ENCODE data around the gene MLANA. TPM values are rescaled to one million over a fixed set of nuclear protein-coding genes. Genes with fewer than 3 reads are reported as not detected.

Gene MLANA
- total RNA-seq, 1 donor from 2014 or later = not detected

DNA sequence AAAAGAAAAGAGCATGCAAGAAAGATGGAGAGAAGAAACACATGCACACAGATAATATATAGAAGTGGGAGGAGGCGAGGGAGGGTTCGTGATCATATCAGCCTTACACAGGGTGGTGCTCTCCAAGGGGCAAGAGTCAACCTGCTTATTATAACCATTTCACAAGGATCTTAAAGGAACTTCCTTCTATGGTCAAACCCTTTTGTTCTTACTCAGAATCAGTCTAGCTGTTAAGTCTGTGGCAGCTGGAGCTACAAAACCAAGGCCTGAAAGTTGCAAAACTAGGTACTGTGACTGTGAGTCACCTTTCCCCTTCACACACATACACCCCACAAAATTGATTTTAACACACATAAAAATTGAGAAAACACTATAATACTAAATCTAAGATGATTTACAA is 39.2 kb upstream of the MLANA start:
- Mint-ChIP-seq H3K36me3 (ENCODE audit: low read depth) (peaks cover 4% of the 10 kb centered on the region), H3K4me3 (no peak overlapping the region), H3K27ac (no peak overlapping the region), H3K27me3 (no peaks in the 10 kb centered on the region), H3K4me1 (no peaks in the 10 kb centered on the region), H3K9me3 (peaks cover 3% of the 10 kb centered on the region)
- ATAC-seq (ENCODE audit: low read depth) = peak; percentile 25
- no peak for TF ChIP-seq CTCF (IDR thresholded peaks at IDR 0.05)
- no peak for DNase-seq
- ChIA-PET CTCF (no interaction called here), POLR2A (interaction anchor here (0.7 kb wide), 1 partner anchor 1111 kb away, joined by 3 read pairs; the partner anchor contains the start of gene AK3)
- intact Hi-C loops (cut with micrococcal nuclease) = no loop called here

DNA sequence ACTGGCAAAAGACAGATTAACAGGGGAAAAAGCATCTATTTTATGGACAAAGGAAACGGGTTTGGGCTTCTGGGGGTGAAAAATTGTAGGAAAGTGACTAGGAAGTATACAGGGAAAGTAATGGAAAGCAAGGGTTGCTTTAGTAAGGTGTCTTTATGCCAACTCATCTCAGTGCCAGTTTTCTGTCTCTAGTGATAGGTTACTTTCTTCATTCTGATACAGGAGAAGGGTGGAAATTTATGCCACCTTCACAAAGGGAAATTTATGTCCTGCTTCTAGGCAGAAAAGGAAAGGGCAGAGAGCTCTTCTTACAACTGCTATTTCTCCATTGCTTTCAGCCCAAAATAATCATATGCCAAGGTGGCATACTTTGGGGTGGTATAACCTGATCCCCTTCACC is 37.7 kb upstream of the MLANA start:
- H3K27me3 Mint-ChIP-seq = no peaks in the 10 kb centered on the region
- DNase-seq (no peak), ATAC-seq (ENCODE audit: low read depth) (no peak)
- no peak overlapping the region for H3K27ac Mint-ChIP-seq
- no peaks in the 10 kb centered on the region for H3K4me1 Mint-ChIP-seq
- no peak for TF ChIP-seq CTCF (IDR thresholded peaks at IDR 0.05)
- peaks cover 4% of the 10 kb centered on the region for H3K36me3 Mint-ChIP-seq (ENCODE audit: low read depth)
- intact Hi-C loops (cut with micrococcal nuclease) = no loop called here
- H3K9me3 Mint-ChIP-seq = peaks cover 3% of the 10 kb centered on the region
- no peak overlapping the region for H3K4me3 Mint-ChIP-seq
- ChIA-PET POLR2A (no interaction called here), CTCF (no interaction called here)

DNA sequence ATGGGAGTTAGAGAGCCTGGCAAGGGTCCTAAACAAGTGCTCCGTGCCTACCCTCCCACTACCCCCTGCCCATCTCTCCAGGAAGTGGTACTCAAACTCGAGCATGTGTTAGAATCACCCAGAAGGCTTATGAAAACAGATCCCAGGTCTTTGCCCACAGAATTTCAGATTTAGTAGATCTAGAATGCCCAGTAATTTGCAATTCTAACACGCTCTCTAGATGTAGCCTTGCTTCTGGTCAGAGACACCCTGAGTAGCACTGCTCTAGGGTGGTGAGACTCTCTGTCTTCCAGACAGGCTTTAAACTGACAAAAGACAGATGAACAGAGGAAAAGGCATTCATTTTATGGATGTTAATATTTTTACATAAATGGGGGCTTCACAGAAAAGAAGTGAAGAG is 37.1 kb upstream of the MLANA start:
- H3K9me3 Mint-ChIP-seq = peaks cover 3% of the 10 kb centered on the region
- no peaks in the 10 kb centered on the region for H3K27me3 Mint-ChIP-seq
- H3K4me1 Mint-ChIP-seq = no peaks in the 10 kb centered on the region
- no peak for ATAC-seq (ENCODE audit: low read depth)
- DNase-seq = no peak
- no peak overlapping the region for H3K27ac Mint-ChIP-seq
- CTCF ChIA-PET = no interaction called here
- H3K36me3 Mint-ChIP-seq (ENCODE audit: low read depth) = peaks cover 4% of the 10 kb centered on the region
- intact Hi-C loops (cut with micrococcal nuclease) = no loop called here
- H3K4me3 Mint-ChIP-seq = no peak overlapping the region
- POLR2A ChIA-PET = no interaction called here
- TF ChIP-seq CTCF (IDR thresholded peaks at IDR 0.05) = no peak

DNA sequence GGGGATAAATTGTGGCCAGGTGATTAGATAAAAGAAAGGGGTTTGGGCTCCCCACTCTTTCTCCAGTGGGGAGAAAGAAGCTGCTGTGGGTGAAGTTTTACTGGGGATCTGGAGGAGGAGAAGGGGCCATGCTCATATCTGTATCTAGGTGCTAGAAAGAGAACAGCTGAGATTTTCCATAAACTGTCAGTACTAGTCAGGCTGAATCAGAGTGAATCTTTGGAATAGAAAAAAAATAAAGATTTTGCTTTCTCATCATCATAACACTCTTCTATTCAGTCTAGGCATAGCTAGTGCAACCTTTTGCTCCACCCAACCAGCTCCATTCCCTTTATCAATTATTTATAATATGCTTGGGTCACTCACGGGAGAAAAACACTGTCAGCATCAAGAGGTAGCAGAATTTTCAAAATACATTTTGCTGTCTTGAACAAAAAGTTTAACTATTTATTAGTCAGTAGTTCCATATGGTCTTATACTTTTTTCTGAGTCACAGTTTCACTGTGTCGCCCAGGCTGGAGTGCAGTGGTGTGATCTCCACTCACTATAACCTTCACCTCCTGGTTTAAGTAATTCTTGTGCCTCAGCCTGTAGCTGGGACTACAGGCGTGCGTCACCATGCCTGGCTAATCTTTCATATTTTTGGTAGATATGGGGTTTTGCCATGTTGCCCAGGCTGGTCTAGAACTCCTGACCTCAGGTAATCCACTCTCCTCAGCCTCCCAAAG is 36.5 kb upstream of the MLANA start:
- Mint-ChIP-seq H3K9me3 (peaks cover 3% of the 10 kb centered on the region), H3K27me3 (no peaks in the 10 kb centered on the region), H3K4me3 (no peak overlapping the region), H3K4me1 (no peaks in the 10 kb centered on the region), H3K36me3 (ENCODE audit: low read depth) (peaks cover 4% of the 10 kb centered on the region), H3K27ac (no peak overlapping the region)
- no peak for TF ChIP-seq CTCF (IDR thresholded peaks at IDR 0.05)
- ChIA-PET CTCF (no interaction called here), POLR2A (interaction anchor here (0.6 kb wide), 1 partner anchor 225 kb away, joined by 3 read pairs; the partner anchor contains the start of gene RIC1)
- intact Hi-C loops (cut with micrococcal nuclease) = no loop called here
- DNase-seq (no peak), ATAC-seq (ENCODE audit: low read depth) (no peak)

DNA sequence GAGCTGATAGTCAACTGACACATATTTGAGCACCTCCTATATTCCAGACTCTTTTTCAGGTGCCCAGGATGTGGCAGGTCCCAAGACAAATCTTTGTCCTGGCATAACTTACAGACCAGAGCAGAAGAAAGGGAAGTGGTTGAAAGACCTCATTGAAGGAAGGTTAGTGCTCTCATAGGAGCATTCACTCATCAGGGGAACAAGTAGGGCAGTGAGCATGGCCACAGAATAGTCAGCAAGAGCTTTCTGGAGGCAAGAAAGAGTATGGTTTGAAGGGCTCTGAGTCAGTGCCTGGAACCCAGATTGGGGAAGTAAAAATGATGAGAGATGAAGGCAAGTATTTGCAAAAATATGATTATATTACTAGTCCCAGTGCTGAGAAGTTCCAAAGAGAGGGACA is 32.8 kb upstream of the MLANA start:
- no peak overlapping the region for H3K4me3 Mint-ChIP-seq
- no peak for ATAC-seq (ENCODE audit: low read depth)
- POLR2A ChIA-PET = no interaction called here

More for the DNA sequence above, 32.8 kb upstream of the MLANA start:
- intact Hi-C loops (cut with micrococcal nuclease) = no loop called here
- H3K27ac Mint-ChIP-seq = no peak overlapping the region
- CTCF ChIA-PET = interaction anchor here (0.5 to 1.1 kb wide), 2 partner anchors 25 to 448 kb away, joined by 3 read pairs; partner anchors contain the start of gene ERMP1
- DNase-seq = no peak
- no peak for TF ChIP-seq CTCF (IDR thresholded peaks at IDR 0.05)
- H3K27me3 Mint-ChIP-seq = no peaks in the 10 kb centered on the region
- no peaks in the 10 kb centered on the region for H3K4me1 Mint-ChIP-seq
- peaks cover 4% of the 10 kb centered on the region for H3K36me3 Mint-ChIP-seq (ENCODE audit: low read depth)
- H3K9me3 Mint-ChIP-seq = peaks cover 3% of the 10 kb centered on the region
